Osteocyte (in vitro differentiated cells): Measurements from ENCODE around the gene SUPV3L1. TPM values are rescaled to one million over a fixed set of nuclear protein-coding genes. Genes with fewer than 3 reads are reported as not detected.

Source experiments
- DNase-seq: peaks from one replicate; pipeline ENCODE4 v3.0.0; 2021; ENCODE audit warnings: mixed read lengths; ENCODE audit not compliant: unreplicated experiment; ENCODE audit errors: extremely low spot score
- H3K27ac Mint-ChIP-seq: one replicate; pipeline ENCODE4 v1.8.0; 2021; ENCODE audit warnings: mild to moderate bottlenecking, mixed read lengths; ENCODE audit not compliant: unreplicated experiment
- H3K27me3 Mint-ChIP-seq: one replicate; pipeline ENCODE4 v1.8.0; 2021; ENCODE audit warnings: mixed read lengths; ENCODE audit not compliant: unreplicated experiment
- H3K36me3 Mint-ChIP-seq: one replicate; pipeline ENCODE4 v1.8.0; 2021; ENCODE audit warnings: mixed read lengths; ENCODE audit not compliant: unreplicated experiment
- H3K4me1 Mint-ChIP-seq: one replicate; pipeline ENCODE4 v1.8.0; 2021; ENCODE audit warnings: mixed read lengths; ENCODE audit not compliant: unreplicated experiment
- H3K4me3 Mint-ChIP-seq: one replicate; pipeline ENCODE4 v1.8.0; 2021; ENCODE audit warnings: mild to moderate bottlenecking, moderate library complexity, mixed read lengths; ENCODE audit not compliant: unreplicated experiment
- H3K9me3 Mint-ChIP-seq: one replicate; pipeline ENCODE4 v1.8.0; 2021; ENCODE audit warnings: mixed read lengths; ENCODE audit not compliant: unreplicated experiment
- total RNA-seq: library from RNA; stranded (reverse); gene quantifications from 2 replicates; pipeline ENCODE4 v1.2.1, GENCODE V29; 2021
- TF ChIP-seq, protein P1 (sequence below): fragments of 200-600 bp; sonication (generic); IDR thresholded peaks from 2 replicates; pipeline ENCODE4 v1.5.0; 2021; ENCODE audit warnings: antibody characterized with exemption, mild to moderate bottlenecking, moderate library complexity

The SUPV3L1 gene
- total RNA-seq, 1 donor from 2014 or later: 27.3 TPM

DNA sequence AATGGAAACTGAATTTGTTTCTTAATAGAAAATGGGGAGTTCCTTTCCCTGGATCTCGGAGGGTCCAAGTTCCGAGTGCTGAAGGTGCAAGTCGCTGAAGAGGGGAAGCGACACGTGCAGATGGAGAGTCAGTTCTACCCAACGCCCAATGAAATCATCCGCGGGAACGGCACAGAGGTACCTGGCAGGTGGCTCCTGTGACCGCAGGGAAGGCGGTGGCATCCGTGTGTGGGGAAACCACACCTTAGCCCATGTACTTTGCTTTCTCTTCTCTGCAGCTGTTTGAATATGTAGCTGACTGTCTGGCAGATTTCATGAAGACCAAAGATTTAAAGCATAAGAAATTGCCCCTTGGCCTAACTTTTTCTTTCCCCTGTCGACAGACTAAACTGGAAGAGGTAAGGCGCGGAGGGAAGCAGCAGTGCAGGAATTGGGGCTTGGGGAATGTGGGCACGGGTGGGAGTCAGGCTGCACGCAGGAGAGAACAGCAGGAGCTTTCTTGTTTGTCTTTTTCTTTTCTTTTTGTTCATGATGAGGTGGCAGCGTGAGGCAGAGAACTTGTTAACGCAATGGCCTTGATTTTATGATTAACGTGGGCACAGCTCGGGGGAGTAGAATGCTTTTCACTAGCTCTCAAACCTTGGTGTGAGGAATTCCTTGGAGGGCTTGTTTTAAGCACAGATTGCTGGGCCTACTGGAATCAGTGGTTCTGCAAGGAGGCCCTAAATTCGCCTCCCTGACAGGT, 52.9 kb downstream of the SUPV3L1 start:
- Mint-ChIP-seq H3K27ac (no peak overlapping the region), H3K27me3 (no peaks in the 10 kb centered on the region), H3K9me3 (no peaks in the 10 kb centered on the region), H3K36me3 (no peaks in the 10 kb centered on the region), H3K4me3 (no peak overlapping the region), H3K4me1 (peaks cover 20% of the 10 kb centered on the region)
- TF ChIP-seq, protein P1, sequence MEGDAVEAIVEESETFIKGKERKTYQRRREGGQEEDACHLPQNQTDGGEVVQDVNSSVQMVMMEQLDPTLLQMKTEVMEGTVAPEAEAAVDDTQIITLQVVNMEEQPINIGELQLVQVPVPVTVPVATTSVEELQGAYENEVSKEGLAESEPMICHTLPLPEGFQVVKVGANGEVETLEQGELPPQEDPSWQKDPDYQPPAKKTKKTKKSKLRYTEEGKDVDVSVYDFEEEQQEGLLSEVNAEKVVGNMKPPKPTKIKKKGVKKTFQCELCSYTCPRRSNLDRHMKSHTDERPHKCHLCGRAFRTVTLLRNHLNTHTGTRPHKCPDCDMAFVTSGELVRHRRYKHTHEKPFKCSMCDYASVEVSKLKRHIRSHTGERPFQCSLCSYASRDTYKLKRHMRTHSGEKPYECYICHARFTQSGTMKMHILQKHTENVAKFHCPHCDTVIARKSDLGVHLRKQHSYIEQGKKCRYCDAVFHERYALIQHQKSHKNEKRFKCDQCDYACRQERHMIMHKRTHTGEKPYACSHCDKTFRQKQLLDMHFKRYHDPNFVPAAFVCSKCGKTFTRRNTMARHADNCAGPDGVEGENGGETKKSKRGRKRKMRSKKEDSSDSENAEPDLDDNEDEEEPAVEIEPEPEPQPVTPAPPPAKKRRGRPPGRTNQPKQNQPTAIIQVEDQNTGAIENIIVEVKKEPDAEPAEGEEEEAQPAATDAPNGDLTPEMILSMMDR: no peak
- no peak for DNase-seq

DNA sequence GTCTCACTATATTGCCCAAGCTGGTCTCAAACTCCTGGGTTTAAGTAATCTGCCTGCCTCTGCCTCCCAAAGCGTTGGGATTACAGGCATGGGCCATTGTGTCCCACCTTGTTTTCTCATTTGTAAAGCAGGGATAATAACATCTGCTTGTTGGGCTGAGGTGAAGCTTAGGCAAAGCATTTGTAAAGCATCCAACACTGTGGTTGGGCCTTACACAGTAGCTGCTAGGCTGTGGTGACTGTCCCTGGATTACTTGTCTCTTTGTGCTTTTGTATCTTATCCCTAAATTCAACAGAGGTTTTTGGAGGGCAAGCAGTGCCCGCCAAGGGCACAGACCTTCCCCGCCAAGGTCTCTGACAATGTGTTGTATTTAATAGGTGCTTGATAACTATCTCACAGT, 54.4 kb downstream of the SUPV3L1 start:
- H3K27ac Mint-ChIP-seq: no peak overlapping the region
- TF ChIP-seq, protein P1: no peak
- no peak overlapping the region for H3K4me3 Mint-ChIP-seq
- H3K4me1 Mint-ChIP-seq: peaks cover 18% of the 10 kb centered on the region
- no peaks in the 10 kb centered on the region for H3K36me3 Mint-ChIP-seq
- no peak for DNase-seq
- H3K9me3 Mint-ChIP-seq: no peaks in the 10 kb centered on the region
- H3K27me3 Mint-ChIP-seq: no peaks in the 10 kb centered on the region

DNA sequence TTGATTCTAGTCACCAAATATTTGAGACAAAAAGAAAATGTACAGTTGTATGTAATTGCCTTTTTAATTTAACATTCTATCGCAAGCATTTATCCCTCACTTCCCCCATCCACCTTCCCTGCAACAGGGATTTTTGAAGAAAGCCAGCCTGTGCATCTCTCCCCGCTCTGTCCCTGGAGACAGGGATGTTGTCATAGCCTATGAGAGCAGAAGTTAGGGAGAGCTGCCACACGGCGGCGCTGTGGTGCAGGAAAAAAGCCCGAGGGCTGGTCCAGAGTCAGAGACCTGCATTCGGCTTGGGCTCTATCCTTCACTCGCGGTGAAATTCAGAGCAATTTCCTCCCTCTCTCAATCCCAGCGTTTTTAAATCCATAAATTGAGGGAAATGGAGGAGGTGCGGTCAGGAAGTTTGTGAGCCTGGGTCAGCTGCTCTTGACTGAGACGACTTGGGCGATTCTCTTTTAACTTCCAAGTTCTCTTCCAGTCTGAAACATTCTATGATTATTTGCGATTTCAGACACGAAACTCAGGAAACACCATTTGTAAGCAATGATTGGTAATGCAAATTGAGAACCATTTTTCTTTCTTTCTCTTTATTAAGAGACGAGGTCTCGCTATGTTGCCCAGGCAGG, 57.6 kb downstream of the SUPV3L1 start:
- DNase-seq: peak; percentile 95
- Mint-ChIP-seq H3K27ac (no peak overlapping the region), H3K27me3 (no peaks in the 10 kb centered on the region), H3K4me1 (peaks cover 12% of the 10 kb centered on the region), H3K36me3 (no peaks in the 10 kb centered on the region), H3K9me3 (no peaks in the 10 kb centered on the region), H3K4me3 (no peak overlapping the region)
- TF ChIP-seq, protein P1: peak; percentile 96

DNA sequence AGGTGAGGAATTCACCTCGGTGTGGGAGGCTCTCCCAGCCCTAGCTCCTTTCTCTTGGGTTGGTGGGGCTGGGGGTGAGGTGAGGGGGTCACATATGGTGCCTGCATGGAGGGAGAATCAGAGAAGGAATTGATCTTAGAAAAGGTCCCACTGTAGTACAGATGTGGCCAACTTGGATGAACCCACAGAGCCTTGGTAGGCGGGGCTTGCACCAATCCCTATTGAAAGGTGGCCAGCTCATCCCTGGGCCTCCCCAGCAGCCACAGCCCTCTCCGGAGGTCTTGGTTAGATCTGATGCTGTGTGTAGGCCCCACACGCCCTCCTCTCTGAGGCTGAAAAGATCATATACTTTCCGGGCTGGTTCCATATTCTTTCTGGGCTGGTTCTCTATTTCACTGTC, 59.1 kb downstream of the SUPV3L1 start:
- H3K27me3 Mint-ChIP-seq: no peaks in the 10 kb centered on the region
- no peaks in the 10 kb centered on the region for H3K36me3 Mint-ChIP-seq
- no peak for DNase-seq
- peaks cover 10% of the 10 kb centered on the region for H3K4me1 Mint-ChIP-seq
- H3K27ac Mint-ChIP-seq: no peak overlapping the region
- H3K9me3 Mint-ChIP-seq: no peaks in the 10 kb centered on the region
- TF ChIP-seq, protein P1: no peak
- H3K4me3 Mint-ChIP-seq: no peak overlapping the region

DNA sequence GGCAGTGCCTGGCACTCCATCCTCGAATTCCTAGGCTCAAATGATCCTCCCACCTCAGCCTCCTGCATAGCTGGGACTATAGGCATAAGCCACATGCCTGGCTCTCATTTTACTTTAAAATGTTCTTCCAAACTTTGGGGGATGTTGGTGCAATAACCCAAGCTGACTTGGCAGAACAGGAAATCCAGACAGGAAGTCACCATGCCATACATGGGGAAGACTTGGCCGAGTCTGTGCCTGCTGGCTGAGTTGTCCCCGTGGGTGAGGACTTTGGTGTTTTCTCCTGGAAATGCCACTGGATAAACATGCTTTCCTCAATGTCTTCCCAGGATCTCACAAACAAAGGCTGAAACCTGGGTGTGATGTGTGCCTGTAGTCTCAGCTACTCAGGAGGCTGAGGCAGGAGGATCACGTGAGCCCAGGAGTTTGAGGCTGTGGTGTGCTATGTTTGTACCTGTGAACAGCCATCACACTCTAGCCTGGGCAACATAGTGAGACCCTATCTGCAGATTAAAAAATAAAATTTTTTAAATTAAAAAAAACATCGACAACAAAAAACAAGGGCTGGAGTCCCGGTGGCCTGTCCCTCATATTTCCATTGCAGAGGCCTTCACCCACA, 59.9 kb downstream of the SUPV3L1 start:
- TF ChIP-seq, protein P1: no peak
- peaks cover 10% of the 10 kb centered on the region for H3K4me1 Mint-ChIP-seq
- H3K27me3 Mint-ChIP-seq: no peaks in the 10 kb centered on the region
- H3K4me3 Mint-ChIP-seq: no peak overlapping the region
- no peaks in the 10 kb centered on the region for H3K36me3 Mint-ChIP-seq
- no peak for DNase-seq
- no peak overlapping the region for H3K27ac Mint-ChIP-seq
- no peaks in the 10 kb centered on the region for H3K9me3 Mint-ChIP-seq
